GM21576 (cell line): ENCODE data around the gene NOL9.
"Not testable (repeated sequence)": the region's sequence is repeated elsewhere in the genome, so short reads cannot be mapped to it uniquely, and the experiment has no call there.

Experiments used
- ATAC-seq: cut with Tn5 transposase; IDR thresholded peaks from one replicate; pipeline ENCODE4 v1.9.1; 2021; ENCODE audit warnings: mild to moderate bottlenecking, moderate library complexity; ENCODE audit not compliant: unreplicated experiment

NOL9 gene

GRCh38 chr1:6554031-6554906 is at the start of gene NOL9:
NOL9 (minus strand) TSS chr1:6554513; CDS start chr1:6554502, 11 bp downstream.
- ATAC-seq, result peak; percentile 90

- peak; percentile 17 for ATAC-seq
These were observed 49.1 kb upstream of the NOL9 start for GRCh38 chr1:6603238-6603914.

- ATAC-seq, result peak; percentile 39
These were observed 48.4 kb upstream of the NOL9 start, which contains the start of gene KLHL21 for GRCh38 chr1:6602669-6603237. KLHL21 (minus strand) TSS chr1:6602869; CDS start chr1:6602817, 52 bp downstream.

GRCh38 chr1:6601923-6602668 is 47.8 kb upstream of the NOL9 start:
- no peak for ATAC-seq

GRCh38 chr1:6601049-6601922 is 47.0 kb upstream of the NOL9 start:
- ATAC-seq, result peak; percentile 39

- ATAC-seq, result peak; percentile 7
These were observed 46.2 kb upstream of the NOL9 start for GRCh38 chr1:6600410-6601048.

- ATAC-seq, result not testable (repeated sequence)
These were observed 45.7 kb upstream of the NOL9 start for GRCh38 chr1:6599991-6600390.

GRCh38 chr1:6599141-6599975 is 45.0 kb upstream of the NOL9 start:
- no peak for ATAC-seq

GRCh38 chr1:6597777-6598131 is 43.4 kb upstream of the NOL9 start:
- no peak for ATAC-seq

- ATAC-seq, result no peak
These were observed 42.8 kb upstream of the NOL9 start for GRCh38 chr1:6596886-6597776.

GRCh38 chr1:6596351-6596750 is 42.0 kb upstream of the NOL9 start:
- ATAC-seq, result no peak

GRCh38 chr1:6594977-6595740 is 40.8 kb upstream of the NOL9 start:
- no peak for ATAC-seq

GRCh38 chr1:6593810-6594209 is 39.5 kb upstream of the NOL9 start:
- no peak for ATAC-seq

GRCh38 chr1:6592865-6593593 is 38.7 kb upstream of the NOL9 start:
- ATAC-seq, result no peak

GRCh38 chr1:6592441-6592840 is 38.1 kb upstream of the NOL9 start:
- no peak for ATAC-seq

- ATAC-seq, result no peak
These were observed 37.3 kb upstream of the NOL9 start for GRCh38 chr1:6591644-6592043.
